HG03103 (cell line): ENCODE results near the gene CHCHD1.
A peak's percentile ranks its signal among the peaks of the same experiment; 100 is the strongest.
"Not testable (repeated sequence)": the region's sequence is repeated elsewhere in the genome, so short reads cannot be mapped to it uniquely, and the experiment has no call there.

ENCODE experiments used
- ATAC-seq: cut with Tn5 transposase; IDR thresholded peaks from one replicate; pipeline ENCODE4 v1.9.1; 2021; ENCODE audit warnings: low read depth; ENCODE audit not compliant: unreplicated experiment

CHCHD1 gene

DNA sequence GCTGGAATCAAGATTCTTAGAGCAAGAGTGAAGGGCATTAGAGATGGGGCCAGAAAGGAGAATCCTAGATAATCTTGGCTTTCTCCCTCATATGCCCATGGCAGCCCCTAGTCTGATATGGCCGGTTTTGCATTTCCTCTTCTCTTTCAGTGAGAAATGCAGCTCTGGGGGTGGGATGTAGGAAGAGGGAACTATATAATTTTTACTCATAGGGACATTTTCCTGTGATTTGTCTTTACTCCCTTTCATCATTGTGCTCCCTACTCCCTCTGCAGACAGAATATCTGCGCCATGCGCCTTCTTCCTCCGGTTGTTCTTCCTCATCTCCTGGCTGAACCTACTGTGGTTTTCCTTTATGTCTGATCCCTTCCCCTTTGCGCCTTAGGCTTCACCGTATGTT, 16.8 kb upstream of the CHCHD1 start:
- no peak for ATAC-seq

DNA sequence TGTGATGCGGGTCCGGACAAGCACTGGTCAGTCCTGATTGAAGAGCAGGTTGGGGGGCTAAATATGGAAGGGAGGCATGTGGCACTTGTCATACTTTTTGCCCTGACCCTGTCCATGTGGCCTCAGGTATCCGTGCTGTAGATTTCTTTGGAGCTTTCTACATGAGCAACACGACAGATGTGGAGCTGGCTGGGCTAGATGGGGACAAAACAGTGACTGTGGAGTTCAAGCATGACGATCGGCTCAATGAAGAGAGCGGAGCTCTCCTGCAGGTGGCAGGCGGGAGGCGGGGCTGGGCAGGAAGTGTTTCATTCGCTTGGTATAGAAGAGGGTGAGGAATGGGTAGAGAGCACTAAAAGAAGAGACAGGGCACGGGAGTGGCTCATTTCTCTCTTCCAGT, 13.0 kb upstream of the CHCHD1 start:
- no peak for ATAC-seq

DNA sequence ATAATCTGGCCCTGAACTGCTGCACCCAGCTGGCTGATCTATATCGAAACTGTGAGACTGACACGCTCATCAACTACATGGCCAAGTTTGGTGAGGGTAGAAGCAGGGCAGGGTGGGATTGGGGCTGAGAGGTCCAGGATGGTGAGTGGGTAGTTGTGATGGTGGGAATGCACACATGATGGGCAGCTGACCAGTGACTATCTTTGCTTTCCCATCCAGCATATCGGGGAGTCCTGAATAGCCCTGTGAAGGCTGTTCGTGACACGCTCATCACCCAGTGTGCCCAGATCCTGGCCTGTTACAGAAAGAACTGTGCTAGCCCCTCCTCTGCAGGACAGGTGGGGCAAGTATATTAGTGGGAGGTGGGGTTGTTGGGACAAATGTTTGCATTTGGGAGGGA, 12.5 kb upstream of the CHCHD1 start:
- ATAC-seq: no peak

DNA sequence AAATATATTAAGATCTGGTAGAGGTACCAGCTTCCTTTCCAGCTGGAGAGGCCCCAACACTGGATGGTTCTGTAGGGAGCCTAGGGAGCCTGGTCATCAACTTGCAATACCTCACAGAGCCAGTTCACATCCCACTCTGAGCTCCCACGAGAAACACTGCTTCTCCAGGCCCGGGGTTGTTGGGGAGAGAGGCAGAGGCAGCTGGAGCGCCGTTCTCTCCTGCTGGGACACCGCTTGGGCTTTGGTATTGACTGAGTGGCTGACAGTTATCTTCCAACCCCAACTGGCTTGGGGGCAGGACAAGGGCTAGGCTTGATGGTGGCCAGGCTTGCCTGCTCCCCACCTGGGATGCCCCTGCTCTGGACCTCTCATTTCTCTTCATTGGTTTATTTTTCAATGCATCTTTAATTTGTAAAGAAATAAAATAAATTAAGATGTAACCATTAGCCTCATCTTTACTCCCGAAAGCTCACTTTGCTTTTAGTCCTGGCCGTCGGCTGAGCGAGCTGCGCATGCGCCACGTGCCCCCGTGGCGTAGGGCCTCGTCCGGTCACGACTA, 10.0 kb upstream of the CHCHD1 start:
- no peak for ATAC-seq

DNA sequence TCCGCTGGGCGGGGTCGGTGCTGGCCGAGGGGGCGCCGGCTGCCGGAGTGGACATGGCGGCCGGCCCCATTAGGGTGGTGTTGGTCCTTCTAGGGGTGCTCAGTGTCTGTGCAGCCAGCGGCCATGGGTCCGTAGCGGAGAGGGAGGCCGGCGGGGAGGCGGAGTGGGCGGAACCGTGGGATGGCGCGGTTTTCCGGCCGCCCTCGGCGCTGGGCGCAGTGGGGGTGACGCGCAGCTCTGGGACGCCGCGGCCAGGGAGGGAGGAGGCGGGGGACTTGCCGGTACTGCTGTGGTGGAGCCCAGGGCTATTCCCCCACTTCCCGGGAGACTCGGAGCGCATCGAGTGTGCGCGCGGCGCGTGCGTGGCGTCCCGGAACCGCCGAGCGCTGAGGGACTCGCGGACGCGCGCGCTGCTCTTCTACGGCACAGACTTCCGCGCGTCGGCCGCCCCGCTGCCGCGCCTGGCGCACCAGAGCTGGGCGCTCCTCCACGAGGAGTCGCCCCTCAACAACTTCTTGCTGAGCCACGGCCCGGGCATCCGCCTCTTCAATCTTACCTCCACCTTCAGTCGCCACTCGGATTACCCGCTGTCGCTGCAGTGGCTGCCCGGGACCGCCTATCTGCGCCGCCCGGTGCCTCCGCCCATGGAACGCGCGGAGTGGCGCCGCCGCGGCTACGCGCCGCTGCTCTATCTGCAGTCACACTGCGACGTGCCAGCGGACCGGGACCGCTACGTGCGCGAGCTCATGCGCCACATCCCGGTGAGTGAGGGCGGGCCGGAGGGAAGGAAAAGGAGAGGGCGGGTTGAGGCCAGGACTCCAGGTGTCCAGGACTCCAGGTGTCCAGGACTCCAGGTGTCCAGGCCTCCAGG, 9.3 kb upstream of the CHCHD1 start:
- peak; percentile 53 for ATAC-seq

DNA sequence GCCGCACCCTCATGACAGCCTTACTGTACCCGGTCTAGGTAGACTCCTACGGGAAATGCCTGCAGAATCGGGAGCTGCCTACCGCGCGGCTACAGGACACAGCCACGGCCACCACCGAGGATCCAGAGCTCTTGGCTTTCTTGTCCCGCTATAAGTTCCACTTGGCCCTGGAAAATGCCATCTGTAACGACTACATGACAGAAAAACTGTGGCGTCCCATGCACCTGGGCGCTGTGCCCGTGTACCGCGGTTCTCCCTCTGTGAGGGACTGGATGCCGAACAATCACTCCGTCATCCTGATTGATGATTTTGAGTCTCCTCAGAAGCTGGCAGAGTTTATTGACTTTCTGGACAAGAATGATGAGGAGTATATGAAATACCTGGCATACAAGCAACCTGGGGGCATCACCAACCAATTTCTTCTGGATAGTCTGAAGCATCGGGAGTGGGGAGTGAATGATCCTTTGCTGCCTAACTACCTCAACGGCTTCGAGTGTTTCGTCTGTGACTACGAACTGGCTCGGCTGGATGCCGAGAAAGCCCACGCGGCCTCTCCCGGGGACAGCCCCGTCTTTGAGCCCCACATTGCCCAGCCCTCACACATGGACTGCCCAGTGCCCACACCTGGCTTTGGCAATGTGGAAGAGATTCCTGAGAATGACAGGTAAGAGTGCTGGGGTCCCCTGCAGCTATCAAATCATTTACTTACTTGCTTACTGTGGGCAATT, 8.5 kb upstream of the CHCHD1 start:
- ATAC-seq: no peak

DNA sequence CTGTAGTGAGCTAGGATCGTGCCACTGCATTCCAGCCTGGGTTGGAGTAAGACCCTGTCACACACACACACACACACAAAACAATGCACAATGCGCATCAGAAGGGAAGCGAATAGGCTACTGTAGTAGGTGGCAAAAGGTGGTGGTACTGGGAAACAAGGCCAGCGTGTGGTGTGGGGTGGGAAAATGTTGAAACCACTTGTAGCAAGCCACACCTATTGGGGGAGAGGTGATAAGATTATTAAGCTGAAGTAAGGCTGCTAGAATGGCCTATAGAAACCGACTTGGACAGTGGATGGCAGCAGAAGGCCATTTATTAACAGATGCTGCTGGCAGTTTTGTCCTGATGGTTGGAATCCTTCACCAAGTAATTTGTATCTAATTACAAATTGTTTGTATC, 7.2 kb upstream of the CHCHD1 start:
- ATAC-seq: no peak

DNA sequence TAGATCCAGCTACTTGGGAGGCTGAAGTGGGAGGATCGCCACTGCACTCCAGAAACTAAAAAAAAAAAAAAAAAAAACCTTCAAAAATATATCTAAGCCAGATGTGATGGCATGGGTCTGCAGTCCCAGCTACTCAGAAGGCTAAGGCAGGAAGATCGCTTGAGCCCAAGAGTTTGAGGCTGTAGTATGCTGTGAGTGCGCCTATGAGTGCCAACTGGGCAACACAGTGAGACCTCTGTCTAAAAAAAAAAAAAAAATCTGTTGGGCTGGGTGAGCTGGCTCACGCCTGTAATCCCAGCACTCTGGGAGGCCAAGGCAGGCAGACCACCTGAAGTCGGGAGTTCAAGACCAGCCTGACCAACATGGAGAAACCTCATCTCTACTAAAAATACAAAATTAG, 2.8 kb upstream of the CHCHD1 start:
- ATAC-seq: no peak

DNA sequence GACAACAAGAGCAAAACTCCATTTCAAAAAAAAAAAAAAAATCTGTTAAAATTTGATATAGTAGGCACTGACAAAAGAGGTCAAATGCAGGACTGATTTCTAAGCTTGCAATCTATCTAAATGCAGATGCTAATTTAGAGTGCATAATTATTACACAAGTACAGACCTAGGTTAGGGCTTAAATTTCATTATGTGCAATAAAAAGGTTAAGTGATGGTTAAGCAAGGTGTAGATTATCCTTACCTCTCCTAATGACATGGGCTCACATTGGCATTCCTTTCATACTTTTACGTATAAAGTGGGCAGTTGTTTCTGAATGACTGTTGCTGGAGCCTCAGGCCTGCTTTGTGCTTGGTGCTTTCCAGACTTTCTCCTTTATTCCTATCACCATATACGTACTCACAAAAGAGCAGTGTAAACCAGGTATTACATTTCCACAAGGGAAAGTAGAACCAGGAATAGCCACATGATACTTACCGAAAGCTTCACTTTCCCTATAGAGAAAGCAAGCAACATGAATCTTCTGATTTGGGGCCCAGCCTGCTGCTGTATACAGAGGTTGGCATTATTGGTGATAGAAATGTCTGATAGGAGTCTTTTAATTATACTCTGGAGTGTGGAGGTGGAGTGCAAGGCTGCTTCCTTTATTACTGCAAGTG, 2.2 kb upstream of the CHCHD1 start:
- ATAC-seq: no peak

DNA sequence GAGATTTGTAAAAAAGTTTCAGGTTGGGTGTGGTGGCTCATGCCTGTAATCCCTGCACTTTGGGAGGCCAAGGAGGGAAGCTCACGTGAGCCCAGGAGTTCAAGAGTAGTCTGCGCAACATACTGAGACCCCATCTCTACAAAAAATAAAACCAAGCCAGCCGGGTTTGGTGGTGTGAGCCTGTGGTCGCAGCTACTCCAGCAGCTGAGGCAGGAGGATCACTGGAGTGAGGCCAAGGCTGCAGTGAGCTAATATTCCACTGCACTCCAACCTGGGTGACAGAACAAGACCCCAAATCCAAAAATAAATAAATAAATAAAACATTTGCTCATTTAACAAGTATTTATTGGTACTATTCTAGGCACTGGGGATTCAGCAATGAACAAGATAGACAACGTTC, 1.5 kb upstream of the CHCHD1 start:
- ATAC-seq: no peak

DNA sequence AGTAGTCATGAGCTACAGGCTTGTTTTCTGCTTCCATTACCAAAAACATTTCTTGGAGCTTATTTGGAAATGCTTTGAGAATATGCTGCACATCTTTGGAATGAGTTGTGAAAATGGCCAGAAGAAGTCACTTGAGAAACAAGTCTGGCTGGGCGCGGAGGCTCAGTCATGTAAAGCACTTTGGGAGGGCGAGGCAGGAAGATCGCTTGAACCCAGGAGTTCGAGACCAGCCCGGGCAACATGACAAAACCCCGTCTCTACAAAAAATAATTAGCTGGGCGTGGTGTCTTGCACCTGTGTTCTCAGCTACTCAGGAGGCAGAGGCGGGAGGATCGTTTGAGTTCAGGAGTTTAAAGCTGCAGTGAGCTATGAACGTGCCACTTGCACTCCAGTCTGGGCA, 882 bp upstream of the CHCHD1 start:
- ATAC-seq: no peak

DNA sequence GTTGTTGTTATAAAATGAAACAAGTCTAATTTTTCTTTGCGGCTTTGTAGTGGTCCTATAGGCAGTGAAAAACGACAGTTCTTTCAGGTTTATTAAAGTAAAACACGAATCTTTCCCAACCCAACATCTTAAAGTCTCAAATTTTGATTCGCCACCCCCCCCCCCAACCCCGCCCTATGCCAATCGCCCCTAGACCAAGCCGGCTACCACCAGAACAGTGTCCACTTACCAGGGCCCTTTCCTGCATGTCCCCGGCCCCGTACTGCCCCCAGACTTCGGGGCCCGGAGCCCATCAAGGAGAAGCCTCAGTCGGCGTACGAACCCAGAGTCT, 335 bp upstream of the CHCHD1 start:
- ATAC-seq: no peak

DNA sequence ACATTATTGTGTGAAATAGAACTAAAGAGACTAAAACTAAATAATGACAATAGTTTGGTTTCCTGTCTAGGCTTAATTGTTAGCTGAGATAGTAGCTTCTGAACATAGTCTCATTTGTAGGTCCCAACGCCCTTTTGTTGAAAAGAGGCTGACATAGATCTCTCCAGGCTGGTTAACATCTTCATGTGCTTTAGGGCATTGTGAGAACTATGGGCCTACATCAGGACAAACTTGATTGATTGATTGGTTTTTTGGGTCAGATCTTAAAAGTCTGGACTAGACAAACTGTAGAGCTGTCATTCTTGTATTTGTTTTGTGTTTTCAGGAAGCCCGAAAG, 869 bp downstream of the CHCHD1 start:
- no peak for ATAC-seq

DNA sequence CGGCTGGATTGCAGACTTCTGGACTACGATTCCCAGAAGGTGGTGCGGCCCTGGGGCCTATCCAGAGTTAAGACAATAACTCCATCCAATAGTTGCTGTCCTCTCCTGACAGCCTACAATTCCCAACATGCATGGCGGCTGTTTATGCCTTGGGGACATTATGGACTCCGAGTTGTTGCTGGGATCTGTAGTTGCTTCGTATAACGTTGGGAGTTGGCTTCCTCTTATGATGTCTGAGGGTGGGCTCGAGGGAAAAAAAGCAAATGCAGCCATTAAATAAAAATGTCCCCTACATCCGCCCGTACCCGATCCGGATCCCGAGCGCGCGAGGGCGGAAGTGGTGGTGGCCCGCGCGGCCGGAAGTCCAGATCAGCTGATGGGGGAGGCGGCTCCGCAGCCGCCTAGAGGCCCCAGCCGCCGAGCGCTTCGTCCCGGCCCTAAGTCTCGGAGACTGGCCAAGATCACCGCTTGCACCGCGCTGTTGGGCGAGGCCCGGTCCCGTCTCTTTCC, 3.4 kb downstream of the CHCHD1 start, which contains the start of gene ZSWIM8:
ZSWIM8 (plus strand) TSS at position 396 of the 510 bp plus-strand sequence. CDS start 273 bp downstream, outside the sequence.
- ATAC-seq: peak; percentile 56

DNA sequence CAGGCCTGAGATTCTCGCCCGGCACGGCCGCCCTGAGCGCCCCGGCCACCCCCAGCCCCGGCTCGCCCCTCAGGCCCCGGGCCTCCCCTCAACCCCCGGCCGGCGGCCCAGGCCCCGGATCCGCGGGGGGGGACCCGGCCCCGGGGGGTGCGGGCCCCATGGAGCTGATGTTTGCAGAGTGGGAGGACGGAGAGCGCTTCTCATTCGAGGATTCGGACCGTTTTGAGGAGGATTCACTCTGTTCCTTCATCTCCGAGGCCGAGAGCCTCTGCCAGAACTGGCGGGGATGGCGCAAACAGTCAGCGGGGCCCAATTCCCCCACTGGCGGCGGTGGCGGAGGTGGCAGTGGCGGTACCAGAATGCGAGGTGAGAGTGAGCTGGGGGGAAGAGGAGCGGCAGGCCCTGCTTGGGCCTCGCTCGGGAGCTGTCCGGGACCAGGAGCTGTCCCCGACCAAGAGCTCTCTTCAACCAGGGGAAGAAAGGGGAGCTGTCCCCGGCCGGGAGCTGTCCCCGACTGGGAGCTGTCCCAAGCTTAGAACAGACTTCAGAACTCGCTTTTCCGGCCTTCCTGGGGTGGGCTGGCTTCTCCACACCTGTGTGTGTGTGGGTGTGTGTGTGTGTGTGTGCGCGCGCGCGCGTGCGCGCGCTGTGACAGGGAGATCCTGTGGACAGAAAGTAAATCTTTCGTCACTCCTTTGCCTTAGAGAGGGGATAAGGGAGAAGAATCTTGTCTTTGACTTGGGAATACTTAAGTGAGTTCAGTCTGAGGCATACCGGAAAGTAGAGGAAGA, 4.1 kb downstream of the CHCHD1 start:
- ATAC-seq: no peak

DNA sequence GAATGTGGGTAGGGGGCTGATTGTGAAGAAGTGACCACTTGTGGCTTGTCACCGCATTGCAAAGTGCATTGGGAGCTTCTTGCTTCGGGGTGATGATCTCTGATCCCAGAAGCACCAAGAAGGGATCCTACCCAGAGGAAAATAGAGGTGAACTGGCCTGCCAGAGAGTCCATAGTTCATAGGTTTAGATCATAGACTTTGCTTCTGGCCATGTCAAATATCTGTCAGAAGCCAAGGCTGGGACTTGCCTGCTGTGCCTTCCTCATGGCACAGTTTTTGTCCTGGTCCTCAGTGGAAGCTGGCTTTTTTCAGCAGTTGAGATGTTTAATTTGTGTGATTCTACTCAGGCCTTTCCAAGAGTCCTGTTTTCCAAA, 4.7 kb downstream of the CHCHD1 start:
- ATAC-seq: no peak

DNA sequence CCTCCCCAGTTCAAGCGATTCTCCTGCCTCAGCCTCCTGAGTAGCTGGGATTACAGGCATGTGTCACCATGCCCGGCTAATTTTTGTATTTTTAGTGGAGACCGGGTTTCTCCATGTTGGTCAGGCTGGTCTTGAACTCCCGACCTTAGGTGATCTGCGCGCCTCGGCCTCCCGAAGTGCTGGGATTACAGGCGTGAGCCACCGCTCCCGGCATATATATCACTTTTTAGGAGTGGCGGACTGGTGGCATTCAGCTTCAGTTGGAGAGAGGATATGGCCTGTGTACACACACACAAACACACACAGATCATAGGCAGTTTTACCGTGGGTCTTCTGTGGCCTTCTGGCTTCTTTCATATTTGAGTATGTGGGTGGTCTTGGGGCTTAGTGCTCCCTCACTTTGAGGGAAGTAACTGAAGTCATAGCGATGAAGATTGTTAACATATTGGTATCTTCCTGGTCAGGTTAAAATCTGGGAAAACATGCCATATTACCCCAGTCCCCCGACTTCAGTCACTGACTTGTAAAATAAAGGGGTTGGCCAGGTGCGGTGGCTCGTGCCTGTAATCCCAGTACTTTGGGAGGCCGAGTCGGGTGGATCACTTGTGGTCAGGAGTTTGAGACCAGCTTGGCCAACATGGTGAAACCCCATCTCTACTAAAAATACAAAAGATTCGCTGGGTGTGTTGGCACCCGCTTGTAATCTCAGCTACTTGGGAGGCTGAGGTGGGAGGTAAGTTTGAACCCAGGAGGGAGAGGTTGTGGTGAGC, 5.4 kb downstream of the CHCHD1 start:
- not testable (repeated sequence) for ATAC-seq

DNA sequence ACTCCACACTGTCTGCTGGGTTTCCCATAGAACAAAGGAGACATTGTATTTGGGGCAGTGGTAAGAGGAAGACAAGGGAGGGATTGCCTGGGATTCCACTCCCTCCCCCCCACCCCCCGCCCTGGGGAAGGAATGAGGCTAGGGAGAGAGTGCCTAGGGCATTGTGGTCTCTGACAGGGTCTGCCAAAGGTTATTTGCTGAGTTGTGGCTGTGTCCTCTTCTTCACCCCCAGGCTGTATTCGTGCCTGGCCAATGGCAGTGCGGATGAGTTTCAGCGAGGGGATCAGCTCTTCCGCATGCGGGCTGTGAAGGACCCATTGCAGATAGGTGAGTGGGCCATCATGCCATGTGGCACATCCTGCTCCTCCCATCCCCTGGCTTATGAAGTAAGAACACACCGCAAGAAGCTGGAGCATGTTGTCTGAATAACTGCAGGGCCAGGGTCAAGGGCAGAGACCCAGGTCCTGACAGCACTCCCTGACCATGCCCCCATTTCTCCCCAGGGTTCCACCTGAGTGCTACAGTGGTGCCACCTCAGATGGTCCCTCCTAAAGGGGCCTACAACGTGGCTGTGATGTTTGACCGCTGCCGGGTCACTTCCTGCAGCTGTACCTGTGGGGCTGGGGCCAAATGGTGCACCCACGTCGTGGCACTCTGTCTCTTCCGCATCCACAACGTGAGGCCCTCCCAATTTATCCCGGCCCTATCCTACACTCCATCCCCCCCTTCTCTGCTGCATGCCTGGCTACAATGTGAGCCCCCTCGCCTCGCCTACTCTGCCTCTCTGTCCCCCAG, 7.2 kb downstream of the CHCHD1 start:
- ATAC-seq: no peak

DNA sequence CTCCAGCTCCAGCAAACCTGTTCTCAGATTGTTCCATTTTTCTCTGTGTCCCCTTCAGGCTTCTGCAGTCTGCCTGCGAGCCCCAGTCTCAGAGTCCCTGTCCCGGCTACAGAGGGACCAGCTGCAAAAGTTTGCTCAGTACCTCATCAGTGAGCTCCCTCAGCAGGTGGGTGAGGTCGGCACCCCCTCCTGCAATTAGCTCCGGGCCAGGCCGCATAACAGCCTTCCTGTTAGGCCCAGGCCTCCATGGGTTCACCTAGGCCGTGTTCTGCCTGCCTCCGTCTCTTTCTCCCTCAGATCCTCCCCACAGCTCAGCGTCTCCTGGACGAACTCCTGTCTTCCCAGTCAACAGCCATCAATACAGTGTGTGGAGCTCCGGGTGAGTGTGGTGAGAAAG, 7.8 kb downstream of the CHCHD1 start:
- no peak for ATAC-seq
